SK-N-SH (cell line): Measurements from ENCODE around the gene KLHDC10. TPM values are rescaled to one million over a fixed set of nuclear protein-coding genes. Genes with fewer than 3 reads are reported as not detected.

Source experiments
- CTCF ChIA-PET: fragments of 300-600, 350-600 bp; formaldehyde crosslinking; extraction: SDS; loops from one replicate; lab custom pipeline; 2021; lab: Yijun Ruan, JAX
- POLR2A ChIA-PET: fragments of 350-600 bp; sonication (Branson Sonifier 250); formaldehyde crosslinking; extraction: SDS; loops from one replicate; lab custom pipeline; 2020; ENCODE audit warnings: antibody characterized with exemption, inconsistent platforms; lab: Yijun Ruan, JAX
- DNase-seq: peaks from one replicate; pipeline ENCODE4 v3.0.0; 2012
- H2AFZ ChIP-seq: fragments of 200-600 bp; sonication (generic); 2 replicates; pipeline ENCODE4 v1.8.1; 2016; ENCODE audit warnings: antibody characterized with exemption, mild to moderate bottlenecking, low read depth
- H3F3A ChIP-seq: fragments of 200-600 bp; sonication (generic); replicated peaks from 2 replicates; pipeline ENCODE3; 2016; ENCODE audit warnings: antibody characterized with exemption, mild to moderate bottlenecking; ENCODE audit not compliant: insufficient read depth
- H3K27ac ChIP-seq, 2 experiments: fragments of 200-500 bp in 1 of 2; fragments of 200-600 bp in 1 of 2; sonication (Bioruptor generic) in 1 of 2; sonication (generic), shearing (Covaris generic) in 1 of 2; 2 replicates each; pipeline versions ENCODE4 v1.5.1 to v1.6.1; 2014 to 2016; ENCODE audit warnings: low read depth in 2 of 2, inconsistent platforms in 1 of 2, low read length in 1 of 2, mild to moderate bottlenecking in 1 of 2, mixed read lengths in 1 of 2
- H3K27me3 ChIP-seq: fragments of 200-600 bp; sonication (generic), shearing (Covaris generic); 2 replicates; pipeline ENCODE4 v1.6.1; 2016; ENCODE audit warnings: mixed run types; ENCODE audit not compliant: insufficient read depth
- H3K36me3 ChIP-seq, 2 experiments: fragments of 200-500 bp in 1 of 2; fragments of 200-600 bp in 1 of 2; sonication (Bioruptor generic) in 1 of 2; sonication (generic) in 1 of 2; replicated peaks in 1 of 2; 2 replicates each; pipeline versions ENCODE3 to v1.5.1; 2014 to 2016; ENCODE audit warnings: low read length in 1 of 2, mild to moderate bottlenecking in 1 of 2; ENCODE audit not compliant: insufficient read depth in 2 of 2, control insufficient read depth in 1 of 2
- H3K4me1 ChIP-seq, 2 experiments: fragments of 200-500 bp in 1 of 2; fragments of 200-600 bp in 1 of 2; sonication (Bioruptor generic) in 1 of 2; sonication (generic), shearing (Covaris generic) in 1 of 2; 2 replicates each; pipeline versions ENCODE4 v1.5.1 to v1.6.1; 2014 to 2016; ENCODE audit warnings: low read depth in 1 of 2, low read length in 1 of 2, mixed run types in 1 of 2; ENCODE audit not compliant: insufficient read depth in 2 of 2, control insufficient read depth in 1 of 2
- H3K4me2 ChIP-seq: fragments of 200-600 bp; sonication (generic), shearing (Covaris generic); 2 replicates; pipeline ENCODE4 v1.6.1; 2017; ENCODE audit warnings: mixed run types
- H3K4me3 ChIP-seq, 2 experiments: fragments of 200-500 bp in 1 of 2; fragments of 200-600 bp in 1 of 2; sonication (Bioruptor generic) in 1 of 2; sonication (generic), shearing (Covaris generic) in 1 of 2; 2 replicates each; pipeline versions ENCODE4 v1.5.1 to v1.8.1; 2014 to 2016; ENCODE audit warnings: low read depth in 2 of 2, inconsistent platforms in 1 of 2, low read length in 1 of 2, mild to moderate bottlenecking in 1 of 2, mixed read lengths in 1 of 2, moderate library complexity in 1 of 2
- H3K79me2 ChIP-seq: fragments of 200-600 bp; sonication (generic); 2 replicates; pipeline ENCODE4 v1.8.1; 2017; ENCODE audit warnings: mild to moderate bottlenecking; ENCODE audit not compliant: insufficient read depth
- H3K9ac ChIP-seq: fragments of 200-600 bp; sonication (generic); 2 replicates; pipeline ENCODE4 v1.6.1; 2017; ENCODE audit warnings: mixed run types
- H3K9me2 ChIP-seq: fragments of 200-600 bp; sonication (generic); 2 replicates; pipeline ENCODE4 v1.6.1; 2017; ENCODE audit warnings: mixed run types
- H3K9me3 ChIP-seq: fragments of 200-600 bp; sonication (generic); 2 replicates; pipeline ENCODE4 v1.6.1; 2017; ENCODE audit warnings: mixed run types, mild to moderate bottlenecking, moderate library complexity
- H4K20me1 ChIP-seq: fragments of 200-600 bp; sonication (generic); 2 replicates; pipeline ENCODE4 v1.6.1; 2017; ENCODE audit warnings: mild to moderate bottlenecking, mixed run types; ENCODE audit not compliant: insufficient read depth
- CHD2 ChIP-seq: fragments of 150-350 bp; IDR thresholded peaks from 2 replicates; pipeline ENCODE4 v1.6.1; 2018; ENCODE audit warnings: low read length; ENCODE audit not compliant: partially characterized antibody
- EP300 ChIP-seq, 2 experiments: IDR thresholded peaks; 2 replicates each; pipeline versions ENCODE4 v1.4.0 to v1.6.1; 2012; ENCODE audit warnings: borderline replicate concordance in 1 of 2, low read depth in 1 of 2, low read length in 1 of 2
- EZH2phosphoT487 ChIP-seq: fragments of 200-600 bp; sonication (generic); IDR thresholded peaks from 2 replicates; pipeline ENCODE4 v1.6.1; 2017; ENCODE audit warnings: low read depth, mixed run types, mild to moderate bottlenecking, antibody characterized with exemption, moderate library complexity, borderline replicate concordance
- FOSL2 ChIP-seq: IDR thresholded peaks from 2 replicates; pipeline ENCODE4 v1.4.0; 2012; ENCODE audit warnings: low read depth, mild to moderate bottlenecking, moderate library complexity, borderline replicate concordance
- FOXM1 ChIP-seq: IDR thresholded peaks from 2 replicates; pipeline ENCODE4 v1.4.0; 2012; ENCODE audit warnings: low read depth, mild to moderate bottlenecking
- GATA2 ChIP-seq: sonication (generic); formaldehyde crosslinking; IDR thresholded peaks from 2 replicates; pipeline ENCODE4 v1.5.0; 2020; ENCODE audit warnings: mild to moderate bottlenecking, missing genetic modification reagents
- JUND ChIP-seq: IDR thresholded peaks from 2 replicates; pipeline ENCODE4 v1.4.0; 2012
- MEF2A ChIP-seq: IDR thresholded peaks from 2 replicates; pipeline ENCODE4 v1.4.0; 2012; ENCODE audit warnings: low read depth, borderline replicate concordance
- MXI1 ChIP-seq: IDR thresholded peaks from 2 replicates; pipeline ENCODE4 v1.6.1; 2012; ENCODE audit warnings: mild to moderate bottlenecking, low read depth, low read length, improper control_type of control experiment
- RCOR1 ChIP-seq: fragments of 150-350 bp; IDR thresholded peaks from 2 replicates; pipeline ENCODE4 v1.6.1; 2017; ENCODE audit warnings: antibody characterized with exemption, low read length
- RFX5 ChIP-seq: IDR thresholded peaks from 2 replicates; pipeline ENCODE4 v1.6.1; 2012; ENCODE audit warnings: mild to moderate bottlenecking, improper control_type of control experiment, low read length
- SIN3A ChIP-seq: IDR thresholded peaks from 2 replicates; pipeline ENCODE4 v1.6.1; 2012; ENCODE audit warnings: low read depth, mild to moderate bottlenecking, low read length, moderate library complexity, borderline replicate concordance
- TEAD4 ChIP-seq: IDR thresholded peaks from 2 replicates; pipeline ENCODE4 v1.4.0; 2012; ENCODE audit warnings: mild to moderate bottlenecking, borderline replicate concordance; ENCODE audit not compliant: insufficient read depth
- YY1 ChIP-seq: IDR thresholded peaks from 2 replicates; pipeline ENCODE4 v1.4.0; 2012; ENCODE audit warnings: low read depth, mild to moderate bottlenecking
- WGBS: methylation state at CpG from one replicate; pipeline ENCODE4 v1.1.6; 2017; ENCODE audit warnings: low lambda C conversion rate; 5-methylcytosine and 5-hydroxymethylcytosine counted together
- polyA plus RNA-seq, 3 experiments: library from polyadenylated mRNA; depleted of rRNA; stranded (reverse); fragments of >200 nt; gene quantifications; 2 replicates each; pipeline ENCODE4 v1.2.3, GENCODE V29; 2012
- TF ChIP-seq, protein P1 (sequence below): IDR thresholded peaks from 2 replicates; pipeline ENCODE4 v1.4.0; 2012; ENCODE audit warnings: low read depth, borderline replicate concordance
- TF ChIP-seq, protein P2 (sequence below): fragments of 200-600 bp; sonication (generic); IDR thresholded peaks from 2 replicates; pipeline ENCODE4 v1.6.1; 2017; ENCODE audit warnings: antibody characterized with exemption, mild to moderate bottlenecking, moderate library complexity
- TF ChIP-seq, protein P3 (sequence below): IDR thresholded peaks from 2 replicates; pipeline ENCODE4 v1.6.1; 2012; ENCODE audit warnings: mild to moderate bottlenecking, low read depth, low read length, moderate library complexity

The KLHDC10 gene
- polyA plus RNA-seq, 1 of the 3 experiments (the other 2 are of a cell fraction) = 15.9 TPM

DNA sequence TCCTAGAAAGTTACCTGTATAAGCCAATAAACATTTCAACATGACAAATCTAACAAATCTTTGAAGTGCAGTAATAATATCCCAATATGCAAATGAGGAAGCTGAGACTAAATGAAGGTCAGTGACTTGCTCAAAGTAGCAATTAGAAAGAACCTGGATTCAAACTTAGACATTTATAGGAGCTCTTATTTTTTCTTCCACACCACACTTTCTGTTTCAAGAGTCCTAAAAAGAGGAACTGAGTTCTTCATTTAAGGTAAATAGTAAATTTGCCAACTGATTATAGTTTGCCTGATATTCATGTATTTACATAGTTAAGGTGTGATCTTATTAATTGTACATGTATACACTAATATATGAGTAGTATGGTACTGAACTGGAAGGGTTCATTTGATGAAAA is 44.0 kb downstream of the KLHDC10 start:
- H3K4me1 ChIP-seq = no peaks in the 10 kb centered on the region
- H3K79me2 ChIP-seq = peaks cover 3% of the 10 kb centered on the region; the same call in 1 of the 2 replicates
- ChIA-PET POLR2A (no interaction called here), CTCF (interaction anchor here (0.8 to 2.3 kb wide), 5 partner anchors 18 to 783 kb away, joined by 3 to 9 read pairs (median 3); no protein-coding TSS in a partner anchor)
- TF ChIP-seq TEAD4 (no peak), RCOR1 (no peak)
- H3K4me2 ChIP-seq = no peak overlapping the region
- no peaks in the 10 kb centered on the region for H3F3A ChIP-seq
- H3K36me3 ChIP-seq = peaks cover 0 to 18% of the 10 kb centered on the region in 2 experiments
- H3K4me3 ChIP-seq = no peak overlapping the region
- no peak overlapping the region for H3K27ac ChIP-seq
- H3K9me3 ChIP-seq = no peaks in the 10 kb centered on the region
- no peak for DNase-seq
- H3K27me3 ChIP-seq = no peaks in the 10 kb centered on the region
- H3K9ac ChIP-seq = no peak overlapping the region
- no peaks in the 10 kb centered on the region for H4K20me1 ChIP-seq
- no peaks in the 10 kb centered on the region for H3K9me2 ChIP-seq
- H2AFZ ChIP-seq = no peak overlapping the region

DNA sequence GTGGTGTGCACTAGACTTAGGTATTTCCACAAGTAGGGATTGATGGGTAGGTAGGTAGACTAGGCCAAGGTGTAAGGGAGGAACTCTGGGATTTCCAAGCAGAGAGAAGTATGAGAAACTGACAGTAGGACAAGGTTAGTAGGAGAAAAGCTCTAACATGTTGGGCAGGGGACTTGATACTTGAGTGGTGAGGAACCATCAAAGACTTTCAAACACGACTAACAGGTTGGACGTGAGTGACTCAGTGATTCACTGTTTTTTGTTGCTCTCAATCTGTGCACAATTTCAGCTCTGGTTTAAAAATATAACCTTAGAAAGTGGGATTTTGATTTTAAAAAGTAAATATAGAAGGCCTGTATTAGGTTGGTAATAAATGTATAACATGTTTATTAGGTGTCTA is 44.4 kb downstream of the KLHDC10 start:
- no peak for DNase-seq
- Histone ChIP-seq H3K4me1 (no peaks in the 10 kb centered on the region), H3K9me2 (no peaks in the 10 kb centered on the region), H3K27ac (no peak overlapping the region), H2AFZ (no peak overlapping the region), H3K27me3 (no peaks in the 10 kb centered on the region), H3K4me2 (no peak overlapping the region), H3K4me3 (no peak overlapping the region), H3F3A (no peaks in the 10 kb centered on the region), H3K9ac (no peak overlapping the region), H4K20me1 (no peaks in the 10 kb centered on the region), H3K36me3 (peaks cover 0 to 18% of the 10 kb centered on the region in 2 experiments), H3K9me3 (no peaks in the 10 kb centered on the region), H3K79me2 (peaks cover 3% of the 10 kb centered on the region; the same call in 1 of the 2 replicates)
- POLR2A ChIA-PET = no interaction called here
- WGBS = 96% methylated on average over 2 of the region's 2 CpGs
- CTCF ChIA-PET = interaction anchor here (0.8 to 2.3 kb wide), 5 partner anchors 19 to 782 kb away, joined by 3 to 9 read pairs (median 3); no protein-coding TSS in a partner anchor
- no peak for TF ChIP-seq TEAD4
- no peak for TF ChIP-seq GATA2 (CRISPR knock-in tag)
- TF ChIP-seq JUND = no peak

- H3K4me3 ChIP-seq = no peak overlapping the region
- DNase-seq = no peak
- CTCF ChIA-PET = interaction anchor here (1.3 kb wide), 1 partner anchor 39 kb away, joined by 3 read pairs; no protein-coding TSS in a partner anchor
- no peaks in the 10 kb centered on the region for H3F3A ChIP-seq
- POLR2A ChIA-PET = no interaction called here
- no peaks in the 10 kb centered on the region for H3K27me3 ChIP-seq
- no peaks in the 10 kb centered on the region for H3K9me2 ChIP-seq
- no peaks in the 10 kb centered on the region for H3K9me3 ChIP-seq
- H4K20me1 ChIP-seq = no peaks in the 10 kb centered on the region
- H3K79me2 ChIP-seq = no peaks in the 10 kb centered on the region
- 82% methylated on average over 5 of the region's 5 CpGs for WGBS
- no peak overlapping the region for H2AFZ ChIP-seq
- peaks cover 23 to 24% of the 10 kb centered on the region in 2 experiments for H3K36me3 ChIP-seq
- H3K4me1 ChIP-seq = no peaks in the 10 kb centered on the region
- H3K27ac ChIP-seq = no peak overlapping the region
- H3K9ac ChIP-seq = no peak overlapping the region
- H3K4me2 ChIP-seq = no peak overlapping the region
- TF ChIP-seq MEF2A (no peak), RFX5 (no peak), CHD2 (no peak), RCOR1 (no peak), FOSL2 (no peak), EP300 (IDR thresholded peaks at IDR 0.05; ENCODE audit: borderline replicate concordance in 1 of 2, low read depth in 1 of 2, low read length in 1 of 2) (no peak), FOXM1 (no peak), SIN3A (no peak), MXI1 (no peak), EZH2phosphoT487 (no peak), YY1 (no peak)
- TF ChIP-seq, protein P1, sequence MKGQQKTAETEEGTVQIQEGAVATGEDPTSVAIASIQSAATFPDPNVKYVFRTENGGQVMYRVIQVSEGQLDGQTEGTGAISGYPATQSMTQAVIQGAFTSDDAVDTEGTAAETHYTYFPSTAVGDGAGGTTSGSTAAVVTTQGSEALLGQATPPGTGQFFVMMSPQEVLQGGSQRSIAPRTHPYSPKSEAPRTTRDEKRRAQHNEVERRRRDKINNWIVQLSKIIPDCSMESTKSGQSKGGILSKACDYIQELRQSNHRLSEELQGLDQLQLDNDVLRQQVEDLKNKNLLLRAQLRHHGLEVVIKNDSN = no peak
- TF ChIP-seq, protein P2, sequence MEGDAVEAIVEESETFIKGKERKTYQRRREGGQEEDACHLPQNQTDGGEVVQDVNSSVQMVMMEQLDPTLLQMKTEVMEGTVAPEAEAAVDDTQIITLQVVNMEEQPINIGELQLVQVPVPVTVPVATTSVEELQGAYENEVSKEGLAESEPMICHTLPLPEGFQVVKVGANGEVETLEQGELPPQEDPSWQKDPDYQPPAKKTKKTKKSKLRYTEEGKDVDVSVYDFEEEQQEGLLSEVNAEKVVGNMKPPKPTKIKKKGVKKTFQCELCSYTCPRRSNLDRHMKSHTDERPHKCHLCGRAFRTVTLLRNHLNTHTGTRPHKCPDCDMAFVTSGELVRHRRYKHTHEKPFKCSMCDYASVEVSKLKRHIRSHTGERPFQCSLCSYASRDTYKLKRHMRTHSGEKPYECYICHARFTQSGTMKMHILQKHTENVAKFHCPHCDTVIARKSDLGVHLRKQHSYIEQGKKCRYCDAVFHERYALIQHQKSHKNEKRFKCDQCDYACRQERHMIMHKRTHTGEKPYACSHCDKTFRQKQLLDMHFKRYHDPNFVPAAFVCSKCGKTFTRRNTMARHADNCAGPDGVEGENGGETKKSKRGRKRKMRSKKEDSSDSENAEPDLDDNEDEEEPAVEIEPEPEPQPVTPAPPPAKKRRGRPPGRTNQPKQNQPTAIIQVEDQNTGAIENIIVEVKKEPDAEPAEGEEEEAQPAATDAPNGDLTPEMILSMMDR = no peak
- TF ChIP-seq, protein P3, sequence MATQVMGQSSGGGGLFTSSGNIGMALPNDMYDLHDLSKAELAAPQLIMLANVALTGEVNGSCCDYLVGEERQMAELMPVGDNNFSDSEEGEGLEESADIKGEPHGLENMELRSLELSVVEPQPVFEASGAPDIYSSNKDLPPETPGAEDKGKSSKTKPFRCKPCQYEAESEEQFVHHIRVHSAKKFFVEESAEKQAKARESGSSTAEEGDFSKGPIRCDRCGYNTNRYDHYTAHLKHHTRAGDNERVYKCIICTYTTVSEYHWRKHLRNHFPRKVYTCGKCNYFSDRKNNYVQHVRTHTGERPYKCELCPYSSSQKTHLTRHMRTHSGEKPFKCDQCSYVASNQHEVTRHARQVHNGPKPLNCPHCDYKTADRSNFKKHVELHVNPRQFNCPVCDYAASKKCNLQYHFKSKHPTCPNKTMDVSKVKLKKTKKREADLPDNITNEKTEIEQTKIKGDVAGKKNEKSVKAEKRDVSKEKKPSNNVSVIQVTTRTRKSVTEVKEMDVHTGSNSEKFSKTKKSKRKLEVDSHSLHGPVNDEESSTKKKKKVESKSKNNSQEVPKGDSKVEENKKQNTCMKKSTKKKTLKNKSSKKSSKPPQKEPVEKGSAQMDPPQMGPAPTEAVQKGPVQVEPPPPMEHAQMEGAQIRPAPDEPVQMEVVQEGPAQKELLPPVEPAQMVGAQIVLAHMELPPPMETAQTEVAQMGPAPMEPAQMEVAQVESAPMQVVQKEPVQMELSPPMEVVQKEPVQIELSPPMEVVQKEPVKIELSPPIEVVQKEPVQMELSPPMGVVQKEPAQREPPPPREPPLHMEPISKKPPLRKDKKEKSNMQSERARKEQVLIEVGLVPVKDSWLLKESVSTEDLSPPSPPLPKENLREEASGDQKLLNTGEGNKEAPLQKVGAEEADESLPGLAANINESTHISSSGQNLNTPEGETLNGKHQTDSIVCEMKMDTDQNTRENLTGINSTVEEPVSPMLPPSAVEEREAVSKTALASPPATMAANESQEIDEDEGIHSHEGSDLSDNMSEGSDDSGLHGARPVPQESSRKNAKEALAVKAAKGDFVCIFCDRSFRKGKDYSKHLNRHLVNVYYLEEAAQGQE = no peak
Observed at GRCh38 chr7:130118294-130118693, 48.0 kb downstream of the KLHDC10 start.
